Subcutaneous abdominal adipose tissue (tissue), 5 donors: ENCODE data around the gene MGAT5.

Experiments
- H3K27ac ChIP-seq: one replicate; pipeline ENCODE4 v1.7.0; 2013; ENCODE audit warnings: low read depth, mild to moderate bottlenecking, inconsistent platforms, low read length, moderate library complexity
- H3K27me3 ChIP-seq, 5 donors: one replicate each; pipeline ENCODE4 v1.7.0; 2013; ENCODE audit warnings: low read length in 5 of 5, inconsistent platforms in 1 of 5; ENCODE audit not compliant: control insufficient read depth in 5 of 5, insufficient read depth in 4 of 5
- H3K36me3 ChIP-seq, 5 donors: one replicate each; pipeline ENCODE4 v1.7.0; 2013; ENCODE audit warnings: low read length in 5 of 5; ENCODE audit not compliant: control insufficient read depth in 5 of 5, insufficient read depth in 5 of 5
- H3K4me1 ChIP-seq, 5 donors: one replicate each; pipeline ENCODE4 v1.7.0; 2013; ENCODE audit warnings: low read length in 5 of 5, mild to moderate bottlenecking in 3 of 5, moderate library complexity in 1 of 5; ENCODE audit not compliant: control insufficient read depth in 5 of 5, insufficient read depth in 5 of 5
- H3K4me3 ChIP-seq, 5 donors: one replicate each; pipeline ENCODE4 v1.7.0; 2013; ENCODE audit warnings: low read length in 5 of 5, low read depth in 1 of 5
- H3K9ac ChIP-seq, 5 donors: one replicate each; pipeline ENCODE4 v1.7.0; 2013; ENCODE audit warnings: low read length in 5 of 5, mild to moderate bottlenecking in 4 of 5, moderate library complexity in 3 of 5
- H3K9me3 ChIP-seq, 5 donors: one replicate each; pipeline ENCODE4 v1.7.0; 2013; ENCODE audit warnings: low read length in 5 of 5; ENCODE audit not compliant: control insufficient read depth in 5 of 5
- donor health status: healthy.
- donor health status: healthy.
- donor health status: healthy.
- donor health status: healthy.
- donor health status: healthy.

The MGAT5 gene

GRCh38 chr2:134396493-134396892 lies 142.6 kb downstream of the MGAT5 start:
- H3K9me3 ChIP-seq: no peaks in the 10 kb centered on the region
- H3K4me1 ChIP-seq: peaks cover 3 to 26% (median 20%) of the 10 kb centered on the region in 5 donors
- no peaks in the 10 kb centered on the region for H3K27me3 ChIP-seq
- H3K27ac ChIP-seq: no peak overlapping the region
- no peak overlapping the region for H3K9ac ChIP-seq
- no peak overlapping the region for H3K4me3 ChIP-seq
- H3K36me3 ChIP-seq: no peaks in the 10 kb centered on the region

- no peaks in the 10 kb centered on the region for H3K27me3 ChIP-seq
- no peak overlapping the region for H3K4me3 ChIP-seq
- H3K36me3 ChIP-seq: no peaks in the 10 kb centered on the region
- no peak overlapping the region for H3K27ac ChIP-seq
- H3K4me1 ChIP-seq: peaks cover 5 to 34% (median 27%) of the 10 kb centered on the region in 5 donors
- H3K9me3 ChIP-seq: no peaks in the 10 kb centered on the region
- H3K9ac ChIP-seq: no peak overlapping the region
Measured at GRCh38 chr2:134397146-134397896, 143.4 kb downstream of the MGAT5 start.

- Histone ChIP-seq H3K4me3 (no peak overlapping the region), H3K4me1 (peaks cover 6 to 31% (median 29%) of the 10 kb centered on the region in 5 donors), H3K9ac (no peak overlapping the region), H3K27ac (no peak overlapping the region), H3K27me3 (no peaks in the 10 kb centered on the region), H3K9me3 (no peaks in the 10 kb centered on the region), H3K36me3 (peaks cover 0 to under 1% (median 0%) of the 10 kb centered on the region in 5 donors)
Measured at GRCh38 chr2:134398300-134398699, 144.4 kb downstream of the MGAT5 start.

GRCh38 chr2:134399096-134399495 lies 145.2 kb downstream of the MGAT5 start:
- H3K36me3 ChIP-seq: peaks cover 0 to 8% (median 0%) of the 10 kb centered on the region in 5 donors
- no peaks in the 10 kb centered on the region for H3K9me3 ChIP-seq
- H3K27ac ChIP-seq: no peak overlapping the region
- no peak overlapping the region for H3K9ac ChIP-seq
- H3K27me3 ChIP-seq: no peaks in the 10 kb centered on the region
- H3K4me1 ChIP-seq: peaks cover 7 to 28% (median 27%) of the 10 kb centered on the region in 5 donors
- H3K4me3 ChIP-seq: no peak overlapping the region

GRCh38 chr2:134401081-134401497 lies 147.2 kb downstream of the MGAT5 start:
- Histone ChIP-seq H3K27ac (peak overlapping the region; percentile 96), H3K9me3 (no peaks in the 10 kb centered on the region), H3K9ac (peak overlapping the region in 1 of 5 donors; percentile 30), H3K36me3 (peaks cover 0 to 9% (median under 1%) of the 10 kb centered on the region in 5 donors), H3K4me3 (peak overlapping the region in 1 of 5 donors; percentile 41), H3K4me1 (peaks cover 7 to 36% (median 27%) of the 10 kb centered on the region in 5 donors), H3K27me3 (no peaks in the 10 kb centered on the region)

GRCh38 chr2:134401789-134402188 lies 147.9 kb downstream of the MGAT5 start:
- Histone ChIP-seq H3K27ac (peak overlapping the region; percentile 96), H3K4me1 (peaks cover 7 to 38% (median 27%) of the 10 kb centered on the region in 5 donors), H3K36me3 (peaks cover 0 to 14% (median 2%) of the 10 kb centered on the region in 5 donors), H3K27me3 (no peaks in the 10 kb centered on the region), H3K4me3 (peak overlapping the region in 1 of 5 donors; percentile 31), H3K9me3 (no peaks in the 10 kb centered on the region), H3K9ac (peak overlapping the region in 4 of 5 donors; percentile 2 to 30 (median 20))

GRCh38 chr2:134402410-134402809 lies 148.5 kb downstream of the MGAT5 start:
- Histone ChIP-seq H3K27ac (peak overlapping the region; percentile 96), H3K4me1 (peaks cover 7 to 38% (median 27%) of the 10 kb centered on the region in 5 donors), H3K9me3 (no peaks in the 10 kb centered on the region), H3K4me3 (no peak overlapping the region), H3K9ac (peak overlapping the region in 1 of 5 donors; percentile 22), H3K36me3 (peaks cover 0 to 20% (median 5%) of the 10 kb centered on the region in 5 donors), H3K27me3 (no peaks in the 10 kb centered on the region)

GRCh38 chr2:134405611-134406081 lies 151.8 kb downstream of the MGAT5 start:
- no peak overlapping the region for H3K27ac ChIP-seq
- H3K27me3 ChIP-seq: no peaks in the 10 kb centered on the region
- peaks cover 0 to 24% (median 5%) of the 10 kb centered on the region in 5 donors for H3K36me3 ChIP-seq
- no peak overlapping the region for H3K9ac ChIP-seq
- no peaks in the 10 kb centered on the region for H3K9me3 ChIP-seq
- peaks cover 7 to 45% (median 24%) of the 10 kb centered on the region in 5 donors for H3K4me1 ChIP-seq
- H3K4me3 ChIP-seq: no peak overlapping the region

GRCh38 chr2:134406311-134406710 lies 152.4 kb downstream of the MGAT5 start:
- Histone ChIP-seq H3K36me3 (peaks cover 0 to 24% (median 5%) of the 10 kb centered on the region in 5 donors), H3K27ac (no peak overlapping the region), H3K9me3 (no peaks in the 10 kb centered on the region), H3K9ac (no peak overlapping the region), H3K4me1 (peaks cover 7 to 39% (median 17%) of the 10 kb centered on the region in 5 donors), H3K27me3 (no peaks in the 10 kb centered on the region), H3K4me3 (no peak overlapping the region)

- peaks cover 7 to 38% (median 16%) of the 10 kb centered on the region in 5 donors for H3K4me1 ChIP-seq
- peaks cover 0 to 24% (median 5%) of the 10 kb centered on the region in 5 donors for H3K36me3 ChIP-seq
- H3K9me3 ChIP-seq: no peaks in the 10 kb centered on the region
- no peak overlapping the region for H3K9ac ChIP-seq
- H3K4me3 ChIP-seq: no peak overlapping the region
- H3K27me3 ChIP-seq: no peaks in the 10 kb centered on the region
- H3K27ac ChIP-seq: no peak overlapping the region
Measured at GRCh38 chr2:134406736-134407135, 152.9 kb downstream of the MGAT5 start.
